Measurements from ENCODE around the gene CAPN3. TPM values are rescaled to one million over a fixed set of nuclear protein-coding genes. Genes with fewer than 3 reads are reported as not detected.

The CAPN3 gene
- total RNA-seq, 2 donors from 2014 or later = 19.8 to 37.0 TPM

GRCh38 chr15:42345504-42345903, 13.8 kb upstream of the CAPN3 start:
- Histone ChIP-seq H3K4me1 (ENCODE audit: control insufficient read depth in 1 of 2, low read depth in 2 of 2) (no peaks in the 10 kb centered on the region), H3K27me3 (replicated peaks; ENCODE audit: insufficient read depth) (no peaks in the 10 kb centered on the region), H3K36me3 (peaks cover 20% of the 10 kb centered on the region), H3K9me3 (no peaks in the 10 kb centered on the region), H3K4me3 (no peak overlapping the region), H3K27ac (no peak overlapping the region)
- ATAC-seq (ENCODE audit: insufficient number of reproducible peaks, low FRiP score, low read depth) = no peak
- TF ChIP-seq CTCF (IDR thresholded peaks at IDR 0.05) = no peak
- no peak for DNase-seq (ENCODE audit: low spot score)

- TF ChIP-seq CTCF (IDR thresholded peaks at IDR 0.05) = no peak
- ATAC-seq (ENCODE audit: insufficient number of reproducible peaks, low FRiP score, low read depth) = no peak
- Histone ChIP-seq H3K4me1 (ENCODE audit: control insufficient read depth in 1 of 2, low read depth in 2 of 2) (no peaks in the 10 kb centered on the region), H3K27me3 (replicated peaks; ENCODE audit: insufficient read depth) (no peaks in the 10 kb centered on the region), H3K9me3 (no peaks in the 10 kb centered on the region), H3K36me3 (peaks cover 34% of the 10 kb centered on the region), H3K27ac (no peak overlapping the region), H3K4me3 (no peak overlapping the region)
- DNase-seq (ENCODE audit: low spot score) = no peak
Observed at GRCh38 chr15:42348083-42348482, 11.2 kb upstream of the CAPN3 start.

GRCh38 chr15:42349186-42349585, 10.1 kb upstream of the CAPN3 start:
- Histone ChIP-seq H3K27me3 (replicated peaks; ENCODE audit: insufficient read depth) (no peaks in the 10 kb centered on the region), H3K27ac (no peak overlapping the region), H3K4me1 (ENCODE audit: control insufficient read depth in 1 of 2, low read depth in 2 of 2) (no peaks in the 10 kb centered on the region), H3K9me3 (no peaks in the 10 kb centered on the region), H3K36me3 (peaks cover 27% of the 10 kb centered on the region), H3K4me3 (no peak overlapping the region)
- TF ChIP-seq CTCF (IDR thresholded peaks at IDR 0.05) = no peak
- ATAC-seq (ENCODE audit: insufficient number of reproducible peaks, low FRiP score, low read depth) (no peak), DNase-seq (ENCODE audit: low spot score) (no peak)

GRCh38 chr15:42352401-42352800, 6.9 kb upstream of the CAPN3 start:
- no peaks in the 10 kb centered on the region for H3K27me3 ChIP-seq (replicated peaks; ENCODE audit: insufficient read depth)
- H3K9me3 ChIP-seq = no peaks in the 10 kb centered on the region
- ATAC-seq (ENCODE audit: insufficient number of reproducible peaks, low FRiP score, low read depth) (no peak), DNase-seq (ENCODE audit: low spot score) (no peak)
- no peaks in the 10 kb centered on the region for H3K4me1 ChIP-seq (ENCODE audit: control insufficient read depth in 1 of 2, low read depth in 2 of 2)
- H3K36me3 ChIP-seq = peaks cover 24% of the 10 kb centered on the region
- no peak overlapping the region for H3K4me3 ChIP-seq
- no peak overlapping the region for H3K27ac ChIP-seq
- no peak for TF ChIP-seq CTCF (IDR thresholded peaks at IDR 0.05)

- no peaks in the 10 kb centered on the region for H3K4me1 ChIP-seq (ENCODE audit: control insufficient read depth in 1 of 2, low read depth in 2 of 2)
- no peaks in the 10 kb centered on the region for H3K27me3 ChIP-seq (replicated peaks; ENCODE audit: insufficient read depth)
- no peak overlapping the region for H3K27ac ChIP-seq
- no peak overlapping the region for H3K4me3 ChIP-seq
- H3K36me3 ChIP-seq = peaks cover 24% of the 10 kb centered on the region
- no peak for ATAC-seq (ENCODE audit: insufficient number of reproducible peaks, low FRiP score, low read depth)
- no peak for TF ChIP-seq CTCF (IDR thresholded peaks at IDR 0.05)
- H3K9me3 ChIP-seq = no peaks in the 10 kb centered on the region
- no peak for DNase-seq (ENCODE audit: low spot score)
Observed at GRCh38 chr15:42353061-42353460, 6.2 kb upstream of the CAPN3 start.
